Measurements from ENCODE around the gene CTRB1. TPM values are rescaled to one million over a fixed set of nuclear protein-coding genes. Genes with fewer than 3 reads are reported as not detected.
"Not testable (repeated sequence)": the region's sequence is repeated elsewhere in the genome, so short reads cannot be mapped to it uniquely, and the experiment has no call there.

The CTRB1 gene
- total and polyA plus RNA-seq, 2 donors (not counting 3 experiments of a cell fraction or from before 2014, with no cell fraction given) = not detected

- H3K4me2 ChIP-seq (ENCODE audit: insufficient read depth, low read length) = no peak overlapping the region
- no peak overlapping the region for H3K9ac ChIP-seq (replicated peaks; ENCODE audit: extremely low read depth, insufficient read depth, low read length)
- no TSS peak for BruUV-seq (replicated peaks)
- H4K20me1 ChIP-seq (replicated peaks; ENCODE audit: control insufficient read depth, extremely low read depth, insufficient read depth, low read length) = no peaks in the 10 kb centered on the region
- peaks cover 39% of the 10 kb centered on the region for H3K79me2 ChIP-seq (ENCODE audit: control insufficient read depth, insufficient read depth, low read length)
- DNase-seq (ENCODE audit: low read depth, low spot score) (no peak), FAIRE-seq (no peak)
- no peak for TF ChIP-seq JUN (IDR thresholded peaks at IDR 0.05; ENCODE audit: borderline replicate concordance, insufficient read depth, insufficient read length, low read depth)
- no peak for TF ChIP-seq MAX (IDR thresholded peaks at IDR 0.05; ENCODE audit: insufficient read depth, insufficient read length)
- no peaks in the 10 kb centered on the region for H3K27me3 ChIP-seq (ENCODE audit: control insufficient read depth in 2 of 2, insufficient read depth in 2 of 2, low read length in 2 of 2)
- H3K4me1 ChIP-seq (ENCODE audit: control insufficient read depth, extremely low read depth, insufficient read depth, low read length) = peaks cover 37% of the 10 kb centered on the region
- H3K36me3 ChIP-seq (ENCODE audit: control insufficient read depth in 2 of 2, extremely low read depth in 1 of 2, insufficient read depth in 2 of 2, low read length in 2 of 2) = peaks cover 0 to 5% of the 10 kb centered on the region in 2 experiments
- intact Hi-C loops (cut with micrococcal nuclease) = loop anchor here (1.0 kb wide), 2 partner anchors 17 to 38 kb away; no protein-coding TSS in a partner anchor
- no peak overlapping the region for H2AFZ ChIP-seq (ENCODE audit: low read depth, low read length)
- no peaks in the 10 kb centered on the region for H3K9me3 ChIP-seq (replicated peaks; ENCODE audit: control insufficient read depth, insufficient read depth, low read length)
- H3K27ac ChIP-seq (ENCODE audit: insufficient read depth, low read depth, low read length) = no peak overlapping the region
- ChIA-PET CTCF (interaction anchor here (0.6 to 3.2 kb wide), 6 partner anchors 13 to 119 kb away, joined by 3 to 16 read pairs (median 6); no protein-coding TSS in a partner anchor), POLR2A (interaction anchor here (1.2 kb wide), 1 partner anchor 38 kb away, joined by 6 read pairs; no protein-coding TSS in a partner anchor)
- H3K9me1 ChIP-seq (replicated peaks; ENCODE audit: control insufficient read depth, extremely low read depth, insufficient read depth, low read length) = no peaks in the 10 kb centered on the region
- no peak overlapping the region for H3K4me3 ChIP-seq (replicated peaks in 1 of 3; ENCODE audit: insufficient read depth in 1 of 3, low read depth in 1 of 3, low read length in 3 of 3)
- dilution Hi-C loops (cut with MboI; ENCODE audit: extremely low pct_ligation_motif_present, low sequenced_read_pairs) = no loop called here
These were observed 48.2 kb downstream of the CTRB1 start for GRCh38 chr16:75266738-75267630.

GRCh38 chr16:75267631-75268264 is 49.0 kb downstream of the CTRB1 start:
- H2AFZ ChIP-seq (ENCODE audit: low read depth, low read length) = no peak overlapping the region
- peaks cover 34% of the 10 kb centered on the region for H3K4me1 ChIP-seq (ENCODE audit: control insufficient read depth, extremely low read depth, insufficient read depth, low read length)
- H3K9me1 ChIP-seq (replicated peaks; ENCODE audit: control insufficient read depth, extremely low read depth, insufficient read depth, low read length) = no peaks in the 10 kb centered on the region
- no TSS peak for BruUV-seq (replicated peaks)
- no peaks in the 10 kb centered on the region for H3K27me3 ChIP-seq (ENCODE audit: control insufficient read depth in 2 of 2, insufficient read depth in 2 of 2, low read length in 2 of 2)
- H4K20me1 ChIP-seq (replicated peaks; ENCODE audit: control insufficient read depth, extremely low read depth, insufficient read depth, low read length) = no peaks in the 10 kb centered on the region
- no peaks in the 10 kb centered on the region for H3K9me3 ChIP-seq (replicated peaks; ENCODE audit: control insufficient read depth, insufficient read depth, low read length)
- H3K27ac ChIP-seq (ENCODE audit: insufficient read depth, low read depth, low read length) = no peak overlapping the region
- ChIA-PET CTCF (interaction anchor here (0.6 to 2.1 kb wide), 7 partner anchors 14 to 118 kb away, joined by 3 to 10 read pairs (median 4); no protein-coding TSS in a partner anchor), POLR2A (interaction anchor here (0.9 to 1.2 kb wide), 2 partner anchors 37 to 73 kb away, joined by 4 to 6 read pairs; no protein-coding TSS in a partner anchor)
- no peak overlapping the region for H3K4me2 ChIP-seq (ENCODE audit: insufficient read depth, low read length)
- peak; percentile 64 for DNase-seq (ENCODE audit: low read depth, low spot score)
- peak; percentile 71 for TF ChIP-seq FOS (IDR thresholded peaks at IDR 0.05; ENCODE audit: borderline replicate concordance, insufficient read depth, low read length)
- peak; percentile 26 for TF ChIP-seq JUN (IDR thresholded peaks at IDR 0.05; ENCODE audit: borderline replicate concordance, insufficient read depth, insufficient read length, low read depth)
- no peak for TF ChIP-seq EZH2 (IDR thresholded peaks at IDR 0.05; ENCODE audit: borderline replicate concordance, low read depth, low read length, severe bottlenecking)
- peaks cover 32% of the 10 kb centered on the region for H3K79me2 ChIP-seq (ENCODE audit: control insufficient read depth, insufficient read depth, low read length)
- no peak overlapping the region for H3K4me3 ChIP-seq (replicated peaks in 1 of 3; ENCODE audit: insufficient read depth in 1 of 3, low read depth in 1 of 3, low read length in 3 of 3)
- peak; percentile 85 for FAIRE-seq
- intact Hi-C loops (cut with micrococcal nuclease) (no loop called here), dilution Hi-C loops (cut with MboI; ENCODE audit: extremely low pct_ligation_motif_present, low sequenced_read_pairs) (no loop called here)
- peaks cover 0 to 5% of the 10 kb centered on the region in 2 experiments for H3K36me3 ChIP-seq (ENCODE audit: control insufficient read depth in 2 of 2, extremely low read depth in 1 of 2, insufficient read depth in 2 of 2, low read length in 2 of 2)
- no peak overlapping the region for H3K9ac ChIP-seq (replicated peaks; ENCODE audit: extremely low read depth, insufficient read depth, low read length)

GRCh38 chr16:75269358-75269757 is 50.6 kb downstream of the CTRB1 start:
- H2AFZ ChIP-seq (ENCODE audit: low read depth, low read length); H3K9ac ChIP-seq (replicated peaks; ENCODE audit: extremely low read depth, insufficient read depth, low read length); H3K9me3 ChIP-seq (replicated peaks; ENCODE audit: control insufficient read depth, insufficient read depth, low read length); POLR2A ChIA-PET; BruUV-seq (replicated peaks); H4K20me1 ChIP-seq (replicated peaks; ENCODE audit: control insufficient read depth, extremely low read depth, insufficient read depth, low read length); H3K36me3 ChIP-seq (ENCODE audit: control insufficient read depth in 2 of 2, extremely low read depth in 1 of 2, insufficient read depth in 2 of 2, low read length in 2 of 2); H3K27me3 ChIP-seq (ENCODE audit: control insufficient read depth in 2 of 2, insufficient read depth in 2 of 2, low read length in 2 of 2); H3K4me3 ChIP-seq (replicated peaks in 1 of 3; ENCODE audit: insufficient read depth in 1 of 3, low read depth in 1 of 3, low read length in 3 of 3); H3K27ac ChIP-seq (ENCODE audit: insufficient read depth, low read depth, low read length); intact Hi-C loops (cut with micrococcal nuclease); H3K4me2 ChIP-seq (ENCODE audit: insufficient read depth, low read length); FAIRE-seq; DNase-seq (ENCODE audit: low read depth, low spot score); dilution Hi-C loops (cut with MboI; ENCODE audit: extremely low pct_ligation_motif_present, low sequenced_read_pairs); H3K9me1 ChIP-seq (replicated peaks; ENCODE audit: control insufficient read depth, extremely low read depth, insufficient read depth, low read length): not testable (repeated sequence)
- CTCF ChIA-PET = interaction anchor here (1.9 kb wide), 1 partner anchor 116 kb away, joined by 10 read pairs; no protein-coding TSS in a partner anchor
- H3K79me2 ChIP-seq (ENCODE audit: control insufficient read depth, insufficient read depth, low read length) = peaks cover 16% of the 10 kb centered on the region
- H3K4me1 ChIP-seq (ENCODE audit: control insufficient read depth, extremely low read depth, insufficient read depth, low read length) = peaks cover 29% of the 10 kb centered on the region

Data from endothelial cell of umbilical vein (primary cell).